ENCODE measurements around the gene HNRNPC.

The HNRNPC gene

DNA sequence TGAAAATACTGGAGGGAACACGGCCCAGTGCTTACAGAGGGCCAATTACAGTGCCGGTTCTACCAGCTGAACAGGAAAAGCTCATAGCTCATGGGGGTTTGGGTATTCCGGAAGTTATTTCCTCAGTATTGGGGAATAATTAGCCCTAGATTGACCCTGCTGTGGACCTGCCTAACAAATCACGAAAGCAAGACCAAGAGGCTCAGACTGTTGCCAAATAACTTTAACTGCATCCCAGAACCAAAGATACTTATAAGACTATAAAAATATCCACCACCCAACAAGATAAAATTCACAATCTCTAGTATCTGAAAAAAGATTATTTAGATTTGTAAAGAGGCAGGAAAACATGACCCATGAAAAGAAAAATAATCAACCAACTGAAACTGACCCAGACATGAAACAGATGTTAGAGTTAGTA is 105.4 kb downstream of the HNRNPC start:
- Histone ChIP-seq H3K4me2 (ENCODE audit: low read length) (no peak overlapping the region), H4K20me1 (ENCODE audit: insufficient read depth, low read length) (no peaks in the 10 kb centered on the region), H3K4me1 (ENCODE audit: low read length) (peaks cover 4% of the 10 kb centered on the region; the same call in 1 of the 2 replicates), H3K27me3 (ENCODE audit: low read depth, low read length) (peaks cover 9% of the 10 kb centered on the region; the same call in 1 of the 2 replicates), H3K9ac (ENCODE audit: low read length) (no peak overlapping the region), H3K9me3 (ENCODE audit: insufficient read depth, low read length) (no peaks in the 10 kb centered on the region), H2AFZ (ENCODE audit: low read depth, low read length) (no peak overlapping the region), H3K4me3 (ENCODE audit: low read length) (no peak overlapping the region), H3K79me2 (ENCODE audit: low read length) (no peaks in the 10 kb centered on the region), H3K36me3 (replicated peaks; ENCODE audit: low read depth, low read length) (no peaks in the 10 kb centered on the region), H3K27ac (ENCODE audit: low read length) (no peak overlapping the region)
- no peak for TF ChIP-seq CTCF (IDR thresholded peaks at IDR 0.05; ENCODE audit: low read depth, low read length)
- TF ChIP-seq EZH2phosphoT487 (IDR thresholded peaks at IDR 0.05; ENCODE audit: low read depth) = no peak

DNA sequence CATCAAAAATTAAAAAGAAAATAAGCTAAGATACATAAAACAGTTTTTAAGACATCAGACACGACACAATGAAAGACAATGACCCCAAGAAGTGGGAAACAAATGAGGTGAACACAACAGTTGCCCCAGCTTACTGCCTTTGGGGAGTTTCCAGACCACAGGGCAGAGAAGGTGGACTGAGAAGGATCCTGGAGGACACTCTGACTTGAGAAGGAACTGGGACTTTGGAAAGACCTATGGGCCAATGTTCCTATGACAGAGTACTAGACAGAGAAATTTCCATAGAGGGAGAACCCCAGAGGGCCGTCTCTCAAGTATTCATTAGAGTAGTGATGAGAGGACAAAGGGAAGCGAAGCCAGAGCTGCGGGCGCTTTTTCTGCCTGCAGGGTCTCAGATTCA is 107.2 kb downstream of the HNRNPC start:
- Histone ChIP-seq H3K27ac (ENCODE audit: low read length) (no peak overlapping the region), H3K4me2 (ENCODE audit: low read length) (no peak overlapping the region), H3K79me2 (ENCODE audit: low read length) (no peaks in the 10 kb centered on the region), H3K4me1 (ENCODE audit: low read length) (peaks cover 4% of the 10 kb centered on the region; the same call in 1 of the 2 replicates), H3K4me3 (ENCODE audit: low read length) (no peak overlapping the region), H3K36me3 (replicated peaks; ENCODE audit: low read depth, low read length) (no peaks in the 10 kb centered on the region), H3K9me3 (ENCODE audit: insufficient read depth, low read length) (no peaks in the 10 kb centered on the region), H2AFZ (ENCODE audit: low read depth, low read length) (no peak overlapping the region), H4K20me1 (ENCODE audit: insufficient read depth, low read length) (no peaks in the 10 kb centered on the region), H3K9ac (ENCODE audit: low read length) (no peak overlapping the region), H3K27me3 (ENCODE audit: low read depth, low read length) (peaks cover 14% of the 10 kb centered on the region)
- no peak for TF ChIP-seq CTCF (IDR thresholded peaks at IDR 0.05; ENCODE audit: low read depth, low read length)
- no peak for TF ChIP-seq EZH2phosphoT487 (IDR thresholded peaks at IDR 0.05; ENCODE audit: low read depth)

DNA sequence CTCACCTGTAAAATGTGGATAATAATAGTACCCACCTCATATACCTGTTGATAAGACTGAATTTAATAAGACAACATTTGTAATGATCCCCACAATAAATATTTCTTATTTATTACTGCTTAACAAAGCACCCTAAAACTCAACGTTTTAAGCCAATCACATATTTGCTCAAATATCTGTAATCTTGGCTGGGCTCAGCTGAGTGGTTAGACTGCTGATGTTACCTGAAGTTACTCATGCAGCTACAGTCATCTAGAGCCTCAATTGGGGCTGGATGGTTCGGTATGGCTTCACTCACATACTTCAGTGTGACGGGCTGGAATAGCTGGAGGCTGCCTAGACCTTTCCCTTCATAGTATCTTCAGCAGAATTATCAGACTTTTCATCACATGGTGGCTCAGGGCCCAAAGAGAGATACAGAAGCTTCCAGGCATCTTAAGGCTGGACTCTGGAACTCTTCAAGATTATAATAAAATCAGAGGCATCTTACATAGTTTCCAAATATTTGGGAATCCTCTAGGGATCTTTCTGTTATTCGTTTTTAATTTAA is 109.1 kb downstream of the HNRNPC start:
- Histone ChIP-seq H3K27ac (ENCODE audit: low read length) (no peak overlapping the region), H2AFZ (ENCODE audit: low read depth, low read length) (no peak overlapping the region), H3K4me2 (ENCODE audit: low read length) (no peak overlapping the region), H3K27me3 (ENCODE audit: low read depth, low read length) (peaks cover 19% of the 10 kb centered on the region), H3K4me3 (ENCODE audit: low read length) (no peak overlapping the region), H3K4me1 (ENCODE audit: low read length) (peaks cover 2% of the 10 kb centered on the region; the same call in 1 of the 2 replicates), H3K36me3 (replicated peaks; ENCODE audit: low read depth, low read length) (no peaks in the 10 kb centered on the region), H4K20me1 (ENCODE audit: insufficient read depth, low read length) (no peaks in the 10 kb centered on the region), H3K9me3 (ENCODE audit: insufficient read depth, low read length) (no peaks in the 10 kb centered on the region), H3K9ac (ENCODE audit: low read length) (no peak overlapping the region), H3K79me2 (ENCODE audit: low read length) (no peaks in the 10 kb centered on the region)
- TF ChIP-seq CTCF (IDR thresholded peaks at IDR 0.05; ENCODE audit: low read depth, low read length) = no peak
- no peak for TF ChIP-seq EZH2phosphoT487 (IDR thresholded peaks at IDR 0.05; ENCODE audit: low read depth)

Measured in OCI-LY3 (cell line).